HL-60 (cell line): Measurements from ENCODE around the gene TRPC4AP.

ENCODE experiments used
- DNase-seq, 2 experiments: peaks; one replicate each; pipeline ENCODE4 v3.0.0-alpha.2; 2010 to 2020; ENCODE audit warnings: low read depth in 1 of 2, low spot score in 1 of 2
- H3K27ac ChIP-seq: fragments of 250-450 bp; sonication (Bioruptor Pico); replicated peaks from 2 replicates; pipeline ENCODE4 v1.5.1; 2020; ENCODE audit warnings: mild to moderate bottlenecking, moderate library complexity
- H3K27me3 ChIP-seq: fragments of 250-450 bp; sonication (Bioruptor Pico); 2 replicates; pipeline ENCODE4 v1.5.1; 2021; ENCODE audit warnings: mild to moderate bottlenecking, moderate library complexity; ENCODE audit not compliant: insufficient read depth, poor library complexity, severe bottlenecking
- H3K4me3 ChIP-seq: replicated peaks from 2 replicates; pipeline ENCODE4 v1.5.1; 2011; ENCODE audit warnings: mild to moderate bottlenecking, control low read depth, low read length; ENCODE audit not compliant: insufficient read depth
- GABPA ChIP-seq: IDR thresholded peaks from 2 replicates; pipeline ENCODE4 v1.6.1; 2012; ENCODE audit warnings: low read depth
- POLR2AphosphoS5 ChIP-seq: IDR thresholded peaks from 2 replicates; pipeline ENCODE4 v1.6.1; 2012; ENCODE audit warnings: low read depth
- SPI1 ChIP-seq: IDR thresholded peaks from 2 replicates; pipeline ENCODE4 v1.6.1; 2012; ENCODE audit warnings: low read depth, mild to moderate bottlenecking, borderline replicate concordance
- TF ChIP-seq, protein P1 (sequence below): IDR thresholded peaks from 2 replicates; pipeline ENCODE4 v1.6.1; 2012; ENCODE audit warnings: low read depth; ENCODE audit not compliant: insufficient replicate concordance
- TF ChIP-seq, protein P2 (sequence below): IDR thresholded peaks from one replicate; pipeline ENCODE4 v1.5.1; 2011; ENCODE audit warnings: low read length, control low read depth, inconsistent platforms; ENCODE audit not compliant: insufficient read depth

The TRPC4AP gene

DNA sequence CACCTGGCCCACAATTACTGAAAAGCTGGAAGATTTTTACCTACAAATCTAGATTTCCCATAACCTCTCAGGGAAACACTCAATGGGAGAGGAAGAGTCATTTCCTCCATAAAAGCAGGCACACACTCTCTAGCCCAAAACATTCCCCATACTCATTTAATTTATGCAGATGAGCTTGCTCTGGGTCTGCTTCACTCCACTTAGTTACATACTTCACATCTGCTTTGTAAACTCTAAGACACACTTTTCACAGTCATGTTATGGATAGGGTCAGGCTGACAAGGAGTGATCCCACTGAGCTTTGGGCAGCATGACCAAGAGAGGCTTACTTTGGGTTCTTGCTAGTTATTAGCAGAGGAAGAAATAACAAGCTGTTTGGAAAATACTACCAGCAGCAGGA is 27.4 kb downstream of the TRPC4AP start:
- no peak overlapping the region for H3K4me3 ChIP-seq
- no peak for DNase-seq
- TF ChIP-seq SPI1 = no peak
- no peak for TF ChIP-seq GABPA
- TF ChIP-seq, protein P1, sequence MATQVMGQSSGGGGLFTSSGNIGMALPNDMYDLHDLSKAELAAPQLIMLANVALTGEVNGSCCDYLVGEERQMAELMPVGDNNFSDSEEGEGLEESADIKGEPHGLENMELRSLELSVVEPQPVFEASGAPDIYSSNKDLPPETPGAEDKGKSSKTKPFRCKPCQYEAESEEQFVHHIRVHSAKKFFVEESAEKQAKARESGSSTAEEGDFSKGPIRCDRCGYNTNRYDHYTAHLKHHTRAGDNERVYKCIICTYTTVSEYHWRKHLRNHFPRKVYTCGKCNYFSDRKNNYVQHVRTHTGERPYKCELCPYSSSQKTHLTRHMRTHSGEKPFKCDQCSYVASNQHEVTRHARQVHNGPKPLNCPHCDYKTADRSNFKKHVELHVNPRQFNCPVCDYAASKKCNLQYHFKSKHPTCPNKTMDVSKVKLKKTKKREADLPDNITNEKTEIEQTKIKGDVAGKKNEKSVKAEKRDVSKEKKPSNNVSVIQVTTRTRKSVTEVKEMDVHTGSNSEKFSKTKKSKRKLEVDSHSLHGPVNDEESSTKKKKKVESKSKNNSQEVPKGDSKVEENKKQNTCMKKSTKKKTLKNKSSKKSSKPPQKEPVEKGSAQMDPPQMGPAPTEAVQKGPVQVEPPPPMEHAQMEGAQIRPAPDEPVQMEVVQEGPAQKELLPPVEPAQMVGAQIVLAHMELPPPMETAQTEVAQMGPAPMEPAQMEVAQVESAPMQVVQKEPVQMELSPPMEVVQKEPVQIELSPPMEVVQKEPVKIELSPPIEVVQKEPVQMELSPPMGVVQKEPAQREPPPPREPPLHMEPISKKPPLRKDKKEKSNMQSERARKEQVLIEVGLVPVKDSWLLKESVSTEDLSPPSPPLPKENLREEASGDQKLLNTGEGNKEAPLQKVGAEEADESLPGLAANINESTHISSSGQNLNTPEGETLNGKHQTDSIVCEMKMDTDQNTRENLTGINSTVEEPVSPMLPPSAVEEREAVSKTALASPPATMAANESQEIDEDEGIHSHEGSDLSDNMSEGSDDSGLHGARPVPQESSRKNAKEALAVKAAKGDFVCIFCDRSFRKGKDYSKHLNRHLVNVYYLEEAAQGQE = no peak
- no peak overlapping the region for H3K27ac ChIP-seq
- no peaks in the 10 kb centered on the region for H3K27me3 ChIP-seq

DNA sequence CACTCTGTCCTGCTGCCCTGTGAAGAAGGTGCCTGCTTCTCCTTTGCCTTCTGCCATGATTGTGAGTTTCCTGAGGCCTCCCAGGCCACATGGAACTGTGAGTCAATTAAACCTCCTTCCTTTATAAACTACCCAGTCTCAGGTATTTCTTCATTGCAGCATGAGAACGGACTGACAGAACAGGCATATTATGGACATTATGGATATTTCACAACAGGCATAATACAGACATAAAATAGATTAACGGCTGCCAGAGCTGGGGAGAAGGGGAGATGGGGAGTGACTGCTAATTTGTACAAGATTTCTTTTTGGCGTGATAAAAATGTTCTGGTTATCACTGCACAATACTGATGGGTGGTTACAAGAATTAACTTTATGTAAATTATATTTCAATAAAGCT is 29.4 kb downstream of the TRPC4AP start:
- no peak overlapping the region for H3K4me3 ChIP-seq
- no peak overlapping the region for H3K27ac ChIP-seq
- TF ChIP-seq, protein P1 = no peak
- TF ChIP-seq SPI1 (no peak), GABPA (no peak), POLR2AphosphoS5 (no peak)
- TF ChIP-seq, protein P2, sequence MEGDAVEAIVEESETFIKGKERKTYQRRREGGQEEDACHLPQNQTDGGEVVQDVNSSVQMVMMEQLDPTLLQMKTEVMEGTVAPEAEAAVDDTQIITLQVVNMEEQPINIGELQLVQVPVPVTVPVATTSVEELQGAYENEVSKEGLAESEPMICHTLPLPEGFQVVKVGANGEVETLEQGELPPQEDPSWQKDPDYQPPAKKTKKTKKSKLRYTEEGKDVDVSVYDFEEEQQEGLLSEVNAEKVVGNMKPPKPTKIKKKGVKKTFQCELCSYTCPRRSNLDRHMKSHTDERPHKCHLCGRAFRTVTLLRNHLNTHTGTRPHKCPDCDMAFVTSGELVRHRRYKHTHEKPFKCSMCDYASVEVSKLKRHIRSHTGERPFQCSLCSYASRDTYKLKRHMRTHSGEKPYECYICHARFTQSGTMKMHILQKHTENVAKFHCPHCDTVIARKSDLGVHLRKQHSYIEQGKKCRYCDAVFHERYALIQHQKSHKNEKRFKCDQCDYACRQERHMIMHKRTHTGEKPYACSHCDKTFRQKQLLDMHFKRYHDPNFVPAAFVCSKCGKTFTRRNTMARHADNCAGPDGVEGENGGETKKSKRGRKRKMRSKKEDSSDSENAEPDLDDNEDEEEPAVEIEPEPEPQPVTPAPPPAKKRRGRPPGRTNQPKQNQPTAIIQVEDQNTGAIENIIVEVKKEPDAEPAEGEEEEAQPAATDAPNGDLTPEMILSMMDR = no peak
- DNase-seq = no peak
- no peaks in the 10 kb centered on the region for H3K27me3 ChIP-seq

DNA sequence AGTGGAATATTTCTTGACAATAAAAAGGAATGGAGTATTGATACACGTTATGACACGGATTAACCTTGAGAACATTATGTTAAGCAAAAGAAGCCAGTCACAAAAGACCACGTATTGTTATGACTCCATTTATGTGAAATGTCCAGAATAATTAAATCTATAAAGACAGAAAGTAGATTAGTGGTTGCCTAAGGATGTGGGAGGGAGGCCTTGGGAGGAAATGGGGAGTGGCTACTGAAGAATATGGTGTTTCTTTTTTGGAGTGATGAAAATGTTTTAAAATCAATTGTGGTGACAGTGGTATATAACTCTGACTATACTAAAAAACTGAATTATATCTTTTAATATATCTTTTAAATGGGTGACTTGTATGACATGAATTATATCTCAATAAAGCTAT is 30.1 kb downstream of the TRPC4AP start:
- TF ChIP-seq, protein P2 = no peak
- no peak for TF ChIP-seq POLR2AphosphoS5
- TF ChIP-seq, protein P1 = no peak
- TF ChIP-seq SPI1 = no peak
- TF ChIP-seq GABPA = no peak
- Histone ChIP-seq H3K27me3 (no peaks in the 10 kb centered on the region), H3K4me3 (no peak overlapping the region), H3K27ac (no peak overlapping the region)
- DNase-seq = no peak

DNA sequence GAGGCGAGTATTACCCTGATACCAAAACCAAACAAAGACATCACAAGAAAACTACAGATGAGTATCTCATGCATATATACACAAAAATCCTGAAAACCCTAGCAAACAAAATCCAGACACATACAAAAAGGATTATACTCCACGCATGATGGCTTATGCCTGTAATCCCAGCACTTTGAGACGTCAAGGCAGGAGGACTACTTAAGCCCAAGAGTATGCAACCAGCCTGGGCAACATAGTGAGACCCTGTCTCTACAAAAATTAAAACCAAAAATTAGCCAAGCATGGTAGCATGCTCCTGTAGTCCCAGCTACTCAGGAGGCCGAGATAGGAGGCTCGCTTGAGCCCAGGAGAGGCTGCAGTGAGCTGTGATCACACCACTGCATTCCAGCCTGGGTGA is 32.4 kb downstream of the TRPC4AP start:
- H3K27ac ChIP-seq = no peak overlapping the region
- no peak overlapping the region for H3K4me3 ChIP-seq
- H3K27me3 ChIP-seq = no peaks in the 10 kb centered on the region
- TF ChIP-seq, protein P1 = no peak
- TF ChIP-seq SPI1 (no peak), GABPA (no peak), POLR2AphosphoS5 (no peak)
- TF ChIP-seq, protein P2 = no peak
- DNase-seq = no peak
